ENCODE measurements around the gene NT5DC4.

The NT5DC4 gene

GRCh38 chr2:112718863-112719370 lies 1.9 kb upstream of the NT5DC4 start:
- DNase-seq (ENCODE audit: extremely low read depth, low read depth), result no peak
- TF ChIP-seq CTCF (IDR thresholded peaks at IDR 0.05; ENCODE audit: low read depth, low read length), result no peak

GRCh38 chr2:112721819-112722522 lies 1.2 kb downstream of the NT5DC4 start:
- DNase-seq (ENCODE audit: extremely low read depth, low read depth), result no peak
- TF ChIP-seq CTCF (IDR thresholded peaks at IDR 0.05; ENCODE audit: low read depth, low read length), result no peak

GRCh38 chr2:112722816-112723546 lies 2.2 kb downstream of the NT5DC4 start:
- no peak for DNase-seq (ENCODE audit: extremely low read depth, low read depth)
- TF ChIP-seq CTCF (IDR thresholded peaks at IDR 0.05; ENCODE audit: low read depth, low read length), result no peak

GRCh38 chr2:112723547-112723940 lies 2.7 kb downstream of the NT5DC4 start:
- TF ChIP-seq CTCF (IDR thresholded peaks at IDR 0.05; ENCODE audit: low read depth, low read length), result no peak
- no peak for DNase-seq (ENCODE audit: extremely low read depth, low read depth)

- no peak for TF ChIP-seq CTCF (IDR thresholded peaks at IDR 0.05; ENCODE audit: low read depth, low read length)
Measured at GRCh38 chr2:112723995-112724394, 3.2 kb downstream of the NT5DC4 start.

GRCh38 chr2:112724591-112725525 lies 4.0 kb downstream of the NT5DC4 start:
- peak; percentile 2 for TF ChIP-seq CTCF (IDR thresholded peaks at IDR 0.05; ENCODE audit: low read depth, low read length)
- DNase-seq (ENCODE audit: extremely low read depth, low read depth), result no peak

More at GRCh38 chr2:112723995-112724394, 3.2 kb downstream of the NT5DC4 start:
- no peak for DNase-seq (ENCODE audit: extremely low read depth, low read depth)

Data from AG09319 (cell line).